ENCODE data around the gene NFAM1.

The NFAM1 gene

GRCh38 chr22:42336527-42337227 lies 95.5 kb downstream of the NFAM1 start:
- no peak for DNase-seq (ENCODE audit: low read depth, low spot score)
- no peaks in the 10 kb centered on the region for H3K9me3 ChIP-seq (ENCODE audit: low read depth, low read length)
- no peak overlapping the region for H3K4me3 ChIP-seq
- H3K27ac ChIP-seq: no peak overlapping the region
- H3K9ac ChIP-seq (ENCODE audit: insufficient read length): no peak overlapping the region
- H3K36me3 ChIP-seq (ENCODE audit: insufficient read depth, low read length): no peaks in the 10 kb centered on the region
- no peak for TF ChIP-seq FOXP2 (optimal IDR thresholded peaks at IDR 0.05; ENCODE audit: control extremely low read depth, extremely low read length, insufficient read depth)
- TF ChIP-seq POLR2AphosphoS5 (IDR thresholded peaks at IDR 0.05; ENCODE audit: borderline replicate concordance, low read depth, low read length): no peak
- TF ChIP-seq EZH2 (IDR thresholded peaks at IDR 0.05): no peak

- TF ChIP-seq POLR2AphosphoS5 (IDR thresholded peaks at IDR 0.05; ENCODE audit: borderline replicate concordance, low read depth, low read length): no peak
- TF ChIP-seq FOXP2 (optimal IDR thresholded peaks at IDR 0.05; ENCODE audit: control extremely low read depth, extremely low read length, insufficient read depth): no peak
- TF ChIP-seq EZH2 (IDR thresholded peaks at IDR 0.05): no peak
- DNase-seq (ENCODE audit: low read depth, low spot score): no peak
- no peaks in the 10 kb centered on the region for H3K36me3 ChIP-seq (ENCODE audit: insufficient read depth, low read length)
- H3K9me3 ChIP-seq (ENCODE audit: low read depth, low read length): no peaks in the 10 kb centered on the region
- no peak overlapping the region for H3K9ac ChIP-seq (ENCODE audit: insufficient read length)
- H3K4me3 ChIP-seq: no peak overlapping the region
- H3K27ac ChIP-seq: no peak overlapping the region
These were observed 96.3 kb downstream of the NFAM1 start for GRCh38 chr22:42335839-42336378.

- TF ChIP-seq FOXP2 (optimal IDR thresholded peaks at IDR 0.05; ENCODE audit: control extremely low read depth, extremely low read length, insufficient read depth): no peak
- TF ChIP-seq POLR2AphosphoS5 (IDR thresholded peaks at IDR 0.05; ENCODE audit: borderline replicate concordance, low read depth, low read length): no peak
- TF ChIP-seq EZH2 (IDR thresholded peaks at IDR 0.05): no peak
- Histone ChIP-seq H3K9me3 (ENCODE audit: low read depth, low read length) (no peaks in the 10 kb centered on the region), H3K4me3 (no peak overlapping the region), H3K27ac (no peak overlapping the region), H3K9ac (ENCODE audit: insufficient read length) (no peak overlapping the region), H3K36me3 (ENCODE audit: insufficient read depth, low read length) (no peaks in the 10 kb centered on the region)
- DNase-seq (ENCODE audit: low read depth, low spot score): no peak
These were observed 97.2 kb downstream of the NFAM1 start for GRCh38 chr22:42334875-42335512.

GRCh38 chr22:42333544-42333943 lies 98.7 kb downstream of the NFAM1 start:
- Histone ChIP-seq H3K9me3 (ENCODE audit: low read depth, low read length) (no peaks in the 10 kb centered on the region), H3K9ac (ENCODE audit: insufficient read length) (no peak overlapping the region), H3K4me3 (no peak overlapping the region), H3K27ac (no peak overlapping the region), H3K36me3 (ENCODE audit: insufficient read depth, low read length) (no peaks in the 10 kb centered on the region)
- DNase-seq (ENCODE audit: low read depth, low spot score): no peak
- no peak for TF ChIP-seq POLR2AphosphoS5 (IDR thresholded peaks at IDR 0.05; ENCODE audit: borderline replicate concordance, low read depth, low read length)

- Histone ChIP-seq H3K4me3 (no peak overlapping the region), H3K9ac (ENCODE audit: insufficient read length) (no peak overlapping the region), H3K27ac (no peak overlapping the region), H3K9me3 (ENCODE audit: low read depth, low read length) (no peaks in the 10 kb centered on the region), H3K36me3 (ENCODE audit: insufficient read depth, low read length) (no peaks in the 10 kb centered on the region)
- TF ChIP-seq POLR2AphosphoS5 (IDR thresholded peaks at IDR 0.05; ENCODE audit: borderline replicate concordance, low read depth, low read length) (no peak), FOXP2 (optimal IDR thresholded peaks at IDR 0.05; ENCODE audit: control extremely low read depth, extremely low read length, insufficient read depth) (no peak), EZH2 (IDR thresholded peaks at IDR 0.05) (no peak)
- no peak for DNase-seq (ENCODE audit: low read depth, low spot score)
These were observed 100.1 kb downstream of the NFAM1 start for GRCh38 chr22:42332089-42332488.

GRCh38 chr22:42331014-42331413 lies 101.2 kb downstream of the NFAM1 start:
- Histone ChIP-seq H3K36me3 (ENCODE audit: insufficient read depth, low read length) (no peaks in the 10 kb centered on the region), H3K9me3 (ENCODE audit: low read depth, low read length) (no peaks in the 10 kb centered on the region), H3K27ac (no peak overlapping the region), H3K4me3 (no peak overlapping the region), H3K9ac (ENCODE audit: insufficient read length) (no peak overlapping the region)
- TF ChIP-seq POLR2AphosphoS5 (IDR thresholded peaks at IDR 0.05; ENCODE audit: borderline replicate concordance, low read depth, low read length) (no peak), EZH2 (IDR thresholded peaks at IDR 0.05) (no peak), FOXP2 (optimal IDR thresholded peaks at IDR 0.05; ENCODE audit: control extremely low read depth, extremely low read length, insufficient read depth) (no peak)
- no peak for DNase-seq (ENCODE audit: low read depth, low spot score)
